ENCODE data around the gene AASDH. TPM values are rescaled to one million over a fixed set of nuclear protein-coding genes. Genes with fewer than 3 reads are reported as not detected.

The AASDH gene
- total and polyA plus RNA-seq, 2 of the 4 experiments (the other 2 are of a cell fraction), result 4.7 to 12.0 TPM

GRCh38 chr4:56301181-56301996 lies 85.9 kb downstream of the AASDH start (continued):
- TF ChIP-seq RFX5 (IDR thresholded peaks at IDR 0.05; ENCODE audit: low read depth, low read length) (no peak), MXI1 (IDR thresholded peaks at IDR 0.05; ENCODE audit: borderline replicate concordance, low read depth, low read length) (no peak)

GRCh38 chr4:56298236-56298635 lies 89.1 kb downstream of the AASDH start:
- no peak overlapping the region for H4K5ac ChIP-seq (ENCODE audit: low read depth, low read length)
- no peaks in the 10 kb centered on the region for H3K4me1 ChIP-seq (ENCODE audit: control insufficient read depth, insufficient read depth, low read length)
- H3K27me3 ChIP-seq (ENCODE audit: control insufficient read depth, insufficient read depth, low read length), result no peaks in the 10 kb centered on the region; the same call in 1 of the 2 replicates
- no peak overlapping the region for H3K27ac ChIP-seq (ENCODE audit: insufficient read depth, low read length)
- no peak overlapping the region for H3K4ac ChIP-seq (ENCODE audit: low read depth, low read length)
- intact Hi-C loops (cut with micrococcal nuclease) (no loop called here), dilution Hi-C loops (cut with HindIII; ENCODE audit: low sequenced_read_pairs, unreplicated experiment) (no loop called here), in situ Hi-C loops (cut with MboI; ENCODE audit: low sequenced_read_pairs) (no loop called here)
- no peak overlapping the region for H3K9ac ChIP-seq (ENCODE audit: low read depth, low read length)
- no TSS peak for BruUV-seq (replicated peaks)
- no peaks in the 10 kb centered on the region for H4K20me1 ChIP-seq (ENCODE audit: insufficient read depth, low read length)
- no peak overlapping the region for H2BK5ac ChIP-seq (ENCODE audit: low read depth, low read length, poor library complexity, severe bottlenecking)
- H3K9me3 ChIP-seq (ENCODE audit: control insufficient read depth, insufficient read depth, low read length), result no peaks in the 10 kb centered on the region
- no peak overlapping the region for H4K91ac ChIP-seq (ENCODE audit: insufficient read depth, low read depth, low read length)
- POLR2A ChIA-PET (ENCODE audit: unreplicated experiment), result no interaction called here
- no peak overlapping the region for H3K56ac ChIP-seq (ENCODE audit: extremely low read depth, insufficient read depth, low read length)
- no peak overlapping the region for H2BK15ac ChIP-seq (ENCODE audit: low read depth, low read length)
- no peaks in the 10 kb centered on the region for H3K79me1 ChIP-seq (ENCODE audit: low read depth in 1 of 2, low read length in 2 of 2)
- no peak overlapping the region for H2AK5ac ChIP-seq (ENCODE audit: low read depth, low read length)
- TF ChIP-seq CHD1 (IDR thresholded peaks at IDR 0.05; ENCODE audit: low read depth, low read length) (no peak), MAZ (IDR thresholded peaks at IDR 0.05; ENCODE audit: borderline replicate concordance, low read depth, low read length) (no peak), RAD21 (IDR thresholded peaks at IDR 0.05; ENCODE audit: low read length) (no peak), ELK1 (IDR thresholded peaks at IDR 0.05; ENCODE audit: borderline replicate concordance, low read depth, low read length) (no peak), CEBPB (IDR thresholded peaks at IDR 0.05; ENCODE audit: low read depth, low read length) (no peak), POLR2A (IDR thresholded peaks at IDR 0.05; ENCODE audit: low read depth, low read length) (no peak), MXI1 (IDR thresholded peaks at IDR 0.05; ENCODE audit: borderline replicate concordance, low read depth, low read length) (no peak), RCOR1 (IDR thresholded peaks at IDR 0.05; ENCODE audit: insufficient replicate concordance, low read length) (no peak), CTCF (conservative IDR thresholded peaks at IDR 0.05; ENCODE audit: low read depth, low read length) (no peak)
- H3K9me1 ChIP-seq (ENCODE audit: insufficient read depth, low read length), result no peaks in the 10 kb centered on the region
- H3K36me3 ChIP-seq (ENCODE audit: control insufficient read depth, insufficient read depth, low read length), result no peaks in the 10 kb centered on the region
- no peak overlapping the region for H3K4me2 ChIP-seq (ENCODE audit: low read depth, low read length)
- H2BK120ac ChIP-seq (ENCODE audit: low read depth, low read length), result no peak overlapping the region
- no CpG with 5 or more reads among the region's 3 CpGs for WGBS, 2 experiments (ENCODE audit: extremely low coverage in 2 of 2, insufficient read length in 1 of 2)
- CTCF ChIA-PET, result no interaction called here
- H2AK9ac ChIP-seq (replicated peaks; ENCODE audit: low read depth, low read length, poor library complexity), result no peak overlapping the region
- ATAC-seq (ENCODE audit: low read depth) (no peak), DNase-seq (no peak)
- H2AFZ ChIP-seq (replicated peaks; ENCODE audit: low read length, poor library complexity), result no peak overlapping the region
- no peak overlapping the region for H3K4me3 ChIP-seq (ENCODE audit: insufficient read depth, low read depth, low read length)
- no peak overlapping the region for H2BK20ac ChIP-seq (ENCODE audit: low read depth, low read length)
- H3K18ac ChIP-seq (ENCODE audit: low read depth, low read length), result no peak overlapping the region
- no peak overlapping the region for H3K23ac ChIP-seq (ENCODE audit: low read depth, low read length)
- no peak overlapping the region for H3K14ac ChIP-seq (replicated peaks; ENCODE audit: low read depth, low read length)
- no peak overlapping the region for H4K8ac ChIP-seq (ENCODE audit: low read depth in 2 of 2, low read length in 2 of 2)

Measured in IMR-90 (cell line).